GM23248 (cell line): ENCODE measurements around the gene ANKS1B. TPM values are rescaled to one million over a fixed set of nuclear protein-coding genes. Genes with fewer than 3 reads are reported as not detected.

Experiments
- DNase-seq: peaks from one replicate; pipeline ENCODE4 v3.0.0-alpha.2; 2015
- H2AFZ ChIP-seq: fragments of 200-600 bp; sonication (generic); 2 replicates; pipeline ENCODE4 v1.6.1; 2016; ENCODE audit warnings: antibody characterized with exemption
- H3F3A ChIP-seq: fragments of 200-600 bp; sonication (generic); 2 replicates; pipeline ENCODE4 v1.6.1; 2016; ENCODE audit warnings: mild to moderate bottlenecking, antibody characterized with exemption, mixed run types; ENCODE audit not compliant: insufficient read depth
- H3K27ac ChIP-seq: fragments of 200-600 bp; sonication (generic); 2 replicates; pipeline ENCODE4 v1.5.1; 2016; ENCODE audit warnings: mild to moderate bottlenecking
- H3K27me3 ChIP-seq: fragments of 200-600 bp; sonication (generic); replicated peaks from 2 replicates; pipeline ENCODE4 v1.6.1; 2016; ENCODE audit warnings: mild to moderate bottlenecking; ENCODE audit not compliant: insufficient read depth
- H3K36me3 ChIP-seq: fragments of 200-600 bp; sonication (generic); 2 replicates; pipeline ENCODE4 v1.6.1; 2016; ENCODE audit warnings: low read depth, mild to moderate bottlenecking
- H3K4me1 ChIP-seq: fragments of 200-600 bp; sonication (generic); 2 replicates; pipeline ENCODE4 v1.6.1; 2016; ENCODE audit warnings: mild to moderate bottlenecking; ENCODE audit not compliant: insufficient read depth
- H3K4me2 ChIP-seq: fragments of 200-600 bp; sonication (generic); one replicate; pipeline ENCODE4 v1.6.1; 2016; ENCODE audit warnings: mild to moderate bottlenecking; ENCODE audit not compliant: unreplicated experiment
- H3K4me3 ChIP-seq: fragments of 200-600 bp; sonication (generic); 2 replicates; pipeline ENCODE4 v1.5.1; 2016; ENCODE audit warnings: mild to moderate bottlenecking
- H3K79me2 ChIP-seq: fragments of 200-600 bp; sonication (generic); 2 replicates; pipeline ENCODE4 v1.6.1; 2016; ENCODE audit warnings: mild to moderate bottlenecking; ENCODE audit not compliant: insufficient read depth
- H3K9ac ChIP-seq: fragments of 200-600 bp; sonication (generic); 2 replicates; pipeline ENCODE4 v1.6.1; 2016; ENCODE audit warnings: mild to moderate bottlenecking
- H3K9me2 ChIP-seq: fragments of 200-600 bp; sonication (generic); 2 replicates; pipeline ENCODE4 v1.6.1; 2016; ENCODE audit warnings: mixed run types, mild to moderate bottlenecking, moderate library complexity; ENCODE audit not compliant: insufficient read depth
- H3K9me3 ChIP-seq: fragments of 200-600 bp; sonication (generic); one replicate; pipeline ENCODE4 v1.6.1; 2017; ENCODE audit warnings: low read depth
- H4K20me1 ChIP-seq: fragments of 200-600 bp; sonication (generic); 2 replicates; pipeline ENCODE4 v1.6.0; 2016; ENCODE audit not compliant: insufficient read depth
- EZH2 ChIP-seq: fragments of 200-600 bp; sonication (generic); IDR thresholded peaks from 2 replicates; pipeline ENCODE4 v1.6.1; 2018; ENCODE audit warnings: antibody characterized with exemption, mild to moderate bottlenecking; ENCODE audit not compliant: insufficient read depth, poor library complexity, severe bottlenecking
- EZH2phosphoT487 ChIP-seq: fragments of 200-600 bp; sonication (generic); IDR thresholded peaks from 2 replicates; pipeline ENCODE4 v1.6.1; 2018; ENCODE audit warnings: antibody characterized with exemption, moderate library complexity, mild to moderate bottlenecking, low read depth; ENCODE audit not compliant: insufficient read depth
- WGBS, 2 experiments: methylation state at CpG; one replicate each; pipeline ENCODE4 v1.1.6; 2015 to 2017; ENCODE audit warnings: low lambda C conversion rate in 2 of 2, low coverage in 1 of 2; ENCODE audit errors: missing lambda C conversion rate in 2 of 2; 5-methylcytosine and 5-hydroxymethylcytosine counted together
- in situ Hi-C: fragments of 300-500 bp; cut with MboI; formaldehyde crosslinking; loops from 2 replicates; pipeline ENCODE4 v1.15.0; 2020
- polyA plus RNA-seq: library from polyadenylated mRNA; unstranded; fragments of >200 nt; fragmentation: Nextera tagmentation; extraction: Ambion mirVana; gene quantifications from 2 replicates; pipeline ENCODE4 v1.2.1, GENCODE V29; 2016
- total RNA-seq: library from RNA; depleted of rRNA; stranded (reverse); fragments of >200 nt; shearing (Covaris generic); gene quantifications from 2 replicates; pipeline ENCODE4 v1.2.3, GENCODE V29; 2014

Gene ANKS1B
- total and polyA plus RNA-seq, 2 experiments from 2014 or later, result not detected

DNA sequence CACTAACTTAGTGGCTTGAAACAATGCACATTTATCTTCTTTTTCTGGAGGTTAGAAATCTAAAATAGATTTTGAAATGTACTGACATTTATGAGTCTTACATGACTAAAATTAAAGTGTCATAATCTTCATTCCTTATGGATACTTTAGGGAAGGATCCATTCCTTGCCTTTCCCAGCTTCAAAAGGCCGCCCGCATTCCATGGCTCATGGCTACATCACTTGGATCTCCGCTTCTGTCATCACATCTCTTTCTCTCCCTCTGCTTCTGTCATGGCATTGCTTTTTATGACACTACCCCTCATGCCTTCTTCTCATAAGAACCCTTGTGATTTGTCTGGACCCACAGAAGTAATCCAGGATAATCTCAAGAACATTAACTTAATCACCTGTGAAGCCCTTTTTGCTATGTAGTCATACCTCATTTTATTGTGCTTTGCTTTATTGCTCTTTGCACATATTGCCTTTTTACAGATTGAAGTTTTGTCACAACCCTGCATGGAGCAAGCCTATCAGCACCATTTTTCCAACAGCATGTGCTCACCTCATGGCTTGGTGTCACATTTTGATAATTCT is 270.7 kb downstream of the ANKS1B start:
- Histone ChIP-seq H3K36me3 (no peaks in the 10 kb centered on the region), H3K9me3 (no peaks in the 10 kb centered on the region), H3K27me3 (no peaks in the 10 kb centered on the region), H3K4me3 (no peak overlapping the region), H3K4me2 (no peak overlapping the region), H3K27ac (no peak overlapping the region), H3F3A (no peaks in the 10 kb centered on the region), H2AFZ (no peak overlapping the region), H3K9ac (no peak overlapping the region), H3K4me1 (no peaks in the 10 kb centered on the region), H4K20me1 (no peaks in the 10 kb centered on the region), H3K79me2 (no peaks in the 10 kb centered on the region), H3K9me2 (no peaks in the 10 kb centered on the region)
- WGBS, 2 experiments, result 32 to 43% methylated on average over 3 of the region's 3 CpGs
- no peak for TF ChIP-seq EZH2
- DNase-seq, result no peak
- in situ Hi-C loops, result no loop called here

DNA sequence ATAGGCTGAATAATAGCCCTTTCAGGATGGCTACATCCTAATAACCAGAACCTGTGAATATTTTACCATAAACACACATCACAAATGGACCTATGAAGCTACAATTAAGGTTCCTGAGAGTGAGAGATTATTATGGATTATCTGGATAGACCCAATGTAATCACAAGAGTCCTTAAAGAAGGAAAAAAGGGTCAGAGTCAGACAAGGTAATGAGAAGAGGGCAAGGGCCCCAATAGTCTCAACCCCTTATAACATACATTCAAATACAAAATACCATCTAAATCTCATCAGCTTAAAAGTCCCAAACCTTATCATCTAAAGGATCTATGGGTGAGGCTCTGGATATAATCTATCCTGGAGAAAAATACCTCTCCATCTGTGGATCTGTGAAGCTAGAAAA is 272.5 kb downstream of the ANKS1B start:
- H3K4me1 ChIP-seq, result no peaks in the 10 kb centered on the region
- no peaks in the 10 kb centered on the region for H4K20me1 ChIP-seq
- H3K36me3 ChIP-seq, result no peaks in the 10 kb centered on the region
- no peaks in the 10 kb centered on the region for H3K79me2 ChIP-seq
- in situ Hi-C loops, result no loop called here
- no peak overlapping the region for H3K27ac ChIP-seq
- no peak overlapping the region for H3K4me3 ChIP-seq
- no peaks in the 10 kb centered on the region for H3K9me3 ChIP-seq
- H3F3A ChIP-seq, result no peaks in the 10 kb centered on the region
- TF ChIP-seq EZH2phosphoT487, result no peak
- no peak for TF ChIP-seq EZH2
- H2AFZ ChIP-seq, result no peak overlapping the region
- no peak for DNase-seq
- no peak overlapping the region for H3K4me2 ChIP-seq
- H3K9ac ChIP-seq, result no peak overlapping the region
- no peaks in the 10 kb centered on the region for H3K9me2 ChIP-seq
- no peaks in the 10 kb centered on the region for H3K27me3 ChIP-seq

DNA sequence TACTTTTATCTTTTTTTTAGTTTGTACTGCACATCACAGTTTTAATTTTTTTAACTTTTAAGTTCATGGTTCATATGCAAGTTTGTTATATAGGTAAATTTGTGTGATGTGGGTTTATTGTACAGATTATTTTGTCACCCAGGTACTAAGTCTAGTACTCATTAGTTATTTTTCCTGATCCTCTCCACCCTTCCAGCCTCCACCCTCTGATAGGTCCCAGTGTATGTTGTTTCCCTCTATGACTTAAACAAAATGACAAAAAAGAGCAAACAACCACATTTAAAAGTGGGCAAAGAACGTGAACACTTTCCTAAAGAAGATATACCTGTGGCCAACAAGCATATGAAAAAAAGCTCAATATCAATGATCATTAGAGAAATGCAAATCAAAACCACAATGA is 273.5 kb downstream of the ANKS1B start:
- Histone ChIP-seq H3F3A (no peaks in the 10 kb centered on the region), H3K9me3 (no peaks in the 10 kb centered on the region), H3K27ac (no peak overlapping the region), H3K4me1 (no peaks in the 10 kb centered on the region), H3K4me2 (no peak overlapping the region), H4K20me1 (no peaks in the 10 kb centered on the region), H3K9ac (no peak overlapping the region), H3K9me2 (no peaks in the 10 kb centered on the region), H3K27me3 (no peaks in the 10 kb centered on the region), H3K4me3 (no peak overlapping the region), H3K79me2 (no peaks in the 10 kb centered on the region), H3K36me3 (no peaks in the 10 kb centered on the region), H2AFZ (no peak overlapping the region)
- in situ Hi-C loops, result no loop called here
- 8 to 12% methylated on average over 1 of the region's 1 CpG for WGBS, 2 experiments
- DNase-seq, result no peak
- TF ChIP-seq EZH2, result no peak
- TF ChIP-seq EZH2phosphoT487, result no peak

DNA sequence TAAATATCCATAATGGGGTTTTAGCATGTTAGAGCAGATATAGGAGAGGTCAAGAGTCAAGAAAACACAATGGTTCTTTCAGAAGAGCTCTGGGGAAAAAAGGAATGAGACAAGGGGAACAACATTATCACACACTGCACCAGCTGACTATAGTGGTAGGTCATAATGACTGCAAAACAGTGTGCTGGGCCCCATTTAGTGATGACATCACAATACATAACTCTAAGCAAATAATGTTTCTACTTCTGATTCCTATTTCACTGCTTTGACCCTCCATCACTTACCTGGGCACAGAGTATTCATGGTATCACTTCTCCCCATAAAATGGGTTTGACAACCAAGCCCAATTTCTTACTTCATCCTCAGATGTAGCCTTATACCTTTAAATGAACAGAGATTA is 275.1 kb downstream of the ANKS1B start:
- Histone ChIP-seq H3F3A (no peaks in the 10 kb centered on the region), H3K4me1 (no peaks in the 10 kb centered on the region), H2AFZ (no peak overlapping the region), H3K27me3 (no peaks in the 10 kb centered on the region), H4K20me1 (no peaks in the 10 kb centered on the region), H3K4me2 (no peak overlapping the region), H3K79me2 (no peaks in the 10 kb centered on the region), H3K36me3 (no peaks in the 10 kb centered on the region), H3K9me3 (no peaks in the 10 kb centered on the region), H3K9ac (no peak overlapping the region), H3K4me3 (no peak overlapping the region), H3K9me2 (0 out of 2 replicates have a peak, but pooled peaks cover 2% of the 10 kb centered on the region), H3K27ac (no peak overlapping the region)
- in situ Hi-C loops, result no loop called here
- DNase-seq, result no peak
- TF ChIP-seq EZH2 (no peak), EZH2phosphoT487 (no peak)

DNA sequence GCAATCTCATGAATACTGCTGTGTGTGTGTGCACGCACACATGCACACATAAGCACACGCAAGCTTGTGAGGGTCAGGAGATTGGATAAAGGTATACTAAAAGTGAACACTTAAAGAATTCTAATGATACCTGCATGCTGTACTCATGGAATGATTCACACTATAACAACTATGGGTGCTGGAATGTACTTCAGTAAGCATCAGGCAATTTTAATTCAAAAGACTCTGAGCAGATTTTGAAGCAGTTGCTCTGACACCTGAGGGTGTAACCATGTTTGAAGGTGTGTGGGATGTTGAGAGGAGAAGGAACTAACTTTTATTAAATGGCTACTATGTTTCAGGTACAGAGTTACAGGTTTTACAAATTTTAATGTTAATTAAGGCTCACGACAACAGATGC is 275.6 kb downstream of the ANKS1B start:
- Histone ChIP-seq H3K27ac (no peak overlapping the region), H3K4me1 (no peaks in the 10 kb centered on the region), H3K4me2 (no peak overlapping the region), H3K9me3 (no peaks in the 10 kb centered on the region), H3K9ac (no peak overlapping the region), H3F3A (no peaks in the 10 kb centered on the region), H4K20me1 (no peaks in the 10 kb centered on the region), H3K4me3 (no peak overlapping the region), H3K27me3 (no peaks in the 10 kb centered on the region), H3K36me3 (no peaks in the 10 kb centered on the region), H3K9me2 (0 out of 2 replicates have a peak, but pooled peaks cover 3% of the 10 kb centered on the region), H2AFZ (no peak overlapping the region), H3K79me2 (no peaks in the 10 kb centered on the region)
- no peak for DNase-seq
- no peak for TF ChIP-seq EZH2phosphoT487
- TF ChIP-seq EZH2, result no peak
- WGBS, 2 experiments, result 59 to 63% methylated on average over 3 of the region's 3 CpGs
- in situ Hi-C loops, result no loop called here
